ENCODE measurements around the gene MAN1B1. TPM values are rescaled to one million over a fixed set of nuclear protein-coding genes. Genes with fewer than 3 reads are reported as not detected.

MAN1B1 gene
- total RNA-seq, 1 experiment from 2014 or later = 50.9 TPM

DNA sequence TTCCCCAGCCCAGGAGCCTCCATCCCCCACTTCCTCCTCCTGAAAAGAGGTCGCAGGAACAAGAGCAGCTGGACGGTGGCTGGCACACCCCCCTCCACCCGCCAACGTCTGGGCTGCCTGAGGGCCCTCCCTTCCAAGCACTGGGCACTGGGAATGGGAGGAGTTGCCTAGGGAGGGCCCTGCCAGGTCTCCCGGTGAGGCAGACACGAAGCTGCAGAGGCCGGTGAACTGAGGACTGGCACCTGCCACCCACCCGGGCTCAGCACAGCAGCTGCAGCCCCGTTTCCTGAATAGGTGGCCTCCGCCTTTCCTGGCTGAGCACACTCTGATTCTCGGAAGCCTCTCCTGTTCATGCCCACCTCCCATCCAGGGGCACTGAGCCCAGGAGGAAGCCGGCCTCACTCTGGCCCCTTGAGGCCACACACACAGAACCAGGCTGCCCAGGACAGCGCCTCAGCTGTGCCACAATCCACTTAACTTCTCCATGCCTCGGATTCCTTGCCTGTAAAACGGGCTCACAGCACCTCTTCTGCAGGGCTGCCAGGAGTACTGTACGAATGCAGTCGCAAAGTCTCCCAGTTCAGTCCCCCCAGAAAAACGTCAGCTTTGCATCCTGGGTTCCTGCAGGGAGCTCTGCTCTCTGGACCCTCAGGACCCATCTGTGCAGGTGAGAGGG lies 42.1 kb upstream of the MAN1B1 start (continued):
- no peak for TF ChIP-seq YY1 (IDR thresholded peaks at IDR 0.05; ENCODE audit: extremely low read depth, insufficient replicate concordance, low read depth, low read length)

DNA sequence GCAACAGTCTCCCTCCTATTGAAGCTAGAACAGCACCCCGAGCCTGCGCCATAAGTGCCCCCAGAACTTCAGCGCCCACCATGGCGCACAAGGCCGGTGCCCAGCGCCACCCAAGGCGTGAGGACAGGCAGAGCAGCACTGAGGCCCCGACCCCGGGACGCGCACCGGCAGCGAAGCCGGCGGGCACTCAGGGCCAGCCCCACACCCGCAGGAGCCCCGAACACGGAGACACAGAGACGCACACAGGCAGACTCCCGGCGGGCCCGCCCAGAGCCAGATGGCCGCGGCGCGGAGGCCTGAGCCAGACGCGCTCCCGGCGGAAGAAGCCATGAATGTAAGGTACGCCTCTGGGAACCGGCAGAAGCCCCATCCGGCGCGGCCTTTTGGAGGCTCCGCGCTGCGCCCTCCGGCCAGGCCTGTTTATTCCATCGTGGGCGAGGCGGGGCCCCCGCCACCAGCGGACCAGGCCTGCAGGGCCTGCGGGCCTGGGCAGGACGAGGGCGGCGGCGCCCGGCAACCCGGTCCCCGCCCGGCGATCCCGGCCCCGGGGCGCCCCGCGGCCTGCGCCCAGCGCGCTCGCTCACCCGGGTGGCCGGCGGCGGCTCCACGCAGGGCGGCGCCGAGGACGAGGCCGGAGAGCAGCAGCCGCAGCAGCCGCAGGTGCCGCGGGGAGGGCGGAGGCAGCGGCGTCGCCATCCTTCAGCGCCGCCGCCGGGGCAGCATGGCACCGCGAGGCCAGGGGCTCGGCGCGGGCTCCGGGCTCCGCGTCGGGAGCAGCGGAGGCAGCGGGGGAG lies 41.3 kb upstream of the MAN1B1 start:
- Histone ChIP-seq H3K4me3 (replicated peaks in 1 of 2; ENCODE audit: low read depth in 1 of 2, low read length in 2 of 2) (peak overlapping the region; percentile 55 to 90), H3K9me2 (ENCODE audit: insufficient read depth) (no peaks in the 10 kb centered on the region), H3K27ac (ENCODE audit: low read depth, low read length) (peak overlapping the region; percentile 77), H3K36me3 (ENCODE audit: control insufficient read depth in 1 of 2, insufficient read depth in 2 of 2, low read length in 2 of 2) (no peaks in the 10 kb centered on the region), H3K27me3 (ENCODE audit: insufficient read depth, low read length) (no peaks in the 10 kb centered on the region), H2AFZ (ENCODE audit: low read depth, low read length, poor library complexity, severe bottlenecking) (no peak overlapping the region), H3K9ac (ENCODE audit: low read length) (peak overlapping the region; percentile 74), H4K20me1 (ENCODE audit: insufficient read depth) (no peaks in the 10 kb centered on the region), H3K4me2 (ENCODE audit: low read length) (peak overlapping the region; percentile 97), H3K4me1 (ENCODE audit: control insufficient read depth in 1 of 2, insufficient read depth in 2 of 2, low read length in 2 of 2) (peaks cover 12 to 26% of the 10 kb centered on the region in 2 experiments), H3K79me2 (ENCODE audit: insufficient read depth, low read length) (peaks cover 24% of the 10 kb centered on the region; the same call in 1 of the 2 replicates), H3K9me3 (ENCODE audit: control insufficient read depth in 1 of 2, insufficient read depth in 1 of 2, low read depth in 1 of 2, low read length in 2 of 2) (no peaks in the 10 kb centered on the region)
- DNase-seq (ENCODE audit: low read depth, low spot score) = no peak
- no TSS peak for BruUV-seq (replicated peaks)
- CTCF ChIA-PET = interaction anchor here (1.0 to 2.4 kb wide), 6 partner anchors 10 to 178 kb away, joined by 6 to 57 read pairs (median 12); partner anchors contain the start of genes ABCA2, CYSRT1 and RNF208
- TF ChIP-seq ZFX (IDR thresholded peaks at IDR 0.05) = peak; percentile 98
- TF ChIP-seq, protein P1, sequence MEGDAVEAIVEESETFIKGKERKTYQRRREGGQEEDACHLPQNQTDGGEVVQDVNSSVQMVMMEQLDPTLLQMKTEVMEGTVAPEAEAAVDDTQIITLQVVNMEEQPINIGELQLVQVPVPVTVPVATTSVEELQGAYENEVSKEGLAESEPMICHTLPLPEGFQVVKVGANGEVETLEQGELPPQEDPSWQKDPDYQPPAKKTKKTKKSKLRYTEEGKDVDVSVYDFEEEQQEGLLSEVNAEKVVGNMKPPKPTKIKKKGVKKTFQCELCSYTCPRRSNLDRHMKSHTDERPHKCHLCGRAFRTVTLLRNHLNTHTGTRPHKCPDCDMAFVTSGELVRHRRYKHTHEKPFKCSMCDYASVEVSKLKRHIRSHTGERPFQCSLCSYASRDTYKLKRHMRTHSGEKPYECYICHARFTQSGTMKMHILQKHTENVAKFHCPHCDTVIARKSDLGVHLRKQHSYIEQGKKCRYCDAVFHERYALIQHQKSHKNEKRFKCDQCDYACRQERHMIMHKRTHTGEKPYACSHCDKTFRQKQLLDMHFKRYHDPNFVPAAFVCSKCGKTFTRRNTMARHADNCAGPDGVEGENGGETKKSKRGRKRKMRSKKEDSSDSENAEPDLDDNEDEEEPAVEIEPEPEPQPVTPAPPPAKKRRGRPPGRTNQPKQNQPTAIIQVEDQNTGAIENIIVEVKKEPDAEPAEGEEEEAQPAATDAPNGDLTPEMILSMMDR (IDR thresholded peaks at IDR 0.05 in 2 of 3, conservative IDR thresholded peaks at IDR 0.05 in 1 of 3; ENCODE audit: borderline replicate concordance in 1 of 3, insufficient read depth in 1 of 3, low read depth in 2 of 3, low read length in 2 of 3) = no peak
- intact Hi-C loops (cut with micrococcal nuclease) = loop anchor here (1.0 to 5.0 kb wide), 3 partner anchors 22 to 258 kb away; partner anchors contain the start of genes CYSRT1 and RNF224
- peak; percentile 35 for ATAC-seq
- RAD21 ChIA-PET (ENCODE audit: low non-redundant PET in 1 of 2, low total read pairs in 2 of 2, uncharacterized antibody in 2 of 2, unreplicated experiment in 2 of 2) = no interaction called here
- POLR2A ChIA-PET = no interaction called here

Measured in HCT116 (cell line).